ENCODE results near the gene SOX6.
"Not testable (repeated sequence)": the region's sequence is repeated elsewhere in the genome, so short reads cannot be mapped to it uniquely, and the experiment has no call there.

SOX6 gene

GRCh38 chr11:16356057-16356760, at the start of gene SOX6:
TSS of gene SOX6 (minus strand) at chr11:16356546. CDS start at chr11:16341248, 15,298 bp downstream.
- no peak for DNase-seq (ENCODE audit: low spot score)

GRCh38 chr11:16404781-16405285, 48.5 kb upstream of the SOX6 start:
- DNase-seq (ENCODE audit: low spot score): no peak

GRCh38 chr11:16403851-16404250, 47.5 kb upstream of the SOX6 start:
- no peak for DNase-seq (ENCODE audit: low spot score)

GRCh38 chr11:16403448-16403803, 47.1 kb upstream of the SOX6 start:
- DNase-seq (ENCODE audit: low spot score): no peak

- no peak for DNase-seq (ENCODE audit: low spot score)
These were observed 46.5 kb upstream of the SOX6 start for GRCh38 chr11:16402654-16403447.

- no peak for DNase-seq (ENCODE audit: low spot score)
These were observed 41.0 kb upstream of the SOX6 start for GRCh38 chr11:16397390-16397789.

- no peak for DNase-seq (ENCODE audit: low spot score)
These were observed 39.3 kb upstream of the SOX6 start for GRCh38 chr11:16395601-16396000.

GRCh38 chr11:16394947-16395346, 38.6 kb upstream of the SOX6 start:
- DNase-seq (ENCODE audit: low spot score): no peak

GRCh38 chr11:16393340-16393739, 37.0 kb upstream of the SOX6 start:
- DNase-seq (ENCODE audit: low spot score): no peak

- no peak for DNase-seq (ENCODE audit: low spot score)
These were observed 36.3 kb upstream of the SOX6 start for GRCh38 chr11:16392616-16393015.

- not testable (repeated sequence) for DNase-seq (ENCODE audit: low spot score)
These were observed 34.5 kb upstream of the SOX6 start for GRCh38 chr11:16390826-16391225.

GRCh38 chr11:16385099-16385498, 28.8 kb upstream of the SOX6 start:
- no peak for DNase-seq (ENCODE audit: low spot score)

GRCh38 chr11:16382638-16383380, 26.5 kb upstream of the SOX6 start:
- DNase-seq (ENCODE audit: low spot score): no peak

- DNase-seq (ENCODE audit: low spot score): no peak
These were observed 25.8 kb upstream of the SOX6 start for GRCh38 chr11:16382186-16382585.

- DNase-seq (ENCODE audit: low spot score): no peak
These were observed 24.7 kb upstream of the SOX6 start for GRCh38 chr11:16380941-16381568.

- no peak for DNase-seq (ENCODE audit: low spot score)
These were observed 22.6 kb upstream of the SOX6 start for GRCh38 chr11:16378906-16379305.

- no peak for DNase-seq (ENCODE audit: low spot score)
These were observed 21.4 kb upstream of the SOX6 start for GRCh38 chr11:16377746-16378145.

GRCh38 chr11:16375664-16376063, 19.3 kb upstream of the SOX6 start:
- not testable (repeated sequence) for DNase-seq (ENCODE audit: low spot score)

GRCh38 chr11:16373768-16374167, 17.4 kb upstream of the SOX6 start:
- DNase-seq (ENCODE audit: low spot score): no peak

- DNase-seq (ENCODE audit: low spot score): no peak
These were observed 16.0 kb upstream of the SOX6 start for GRCh38 chr11:16372355-16372754.

GRCh38 chr11:16367252-16367651, 10.9 kb upstream of the SOX6 start:
- DNase-seq (ENCODE audit: low spot score): no peak

GRCh38 chr11:16365581-16366228, 9.4 kb upstream of the SOX6 start:
- DNase-seq (ENCODE audit: low spot score): no peak

All from CD4-positive, alpha-beta T cell treated with Interleukin-2 at 100 ng/mL for 4 hours (primary cell).